ENCODE data around the gene ATRIP.

Gene ATRIP

DNA sequence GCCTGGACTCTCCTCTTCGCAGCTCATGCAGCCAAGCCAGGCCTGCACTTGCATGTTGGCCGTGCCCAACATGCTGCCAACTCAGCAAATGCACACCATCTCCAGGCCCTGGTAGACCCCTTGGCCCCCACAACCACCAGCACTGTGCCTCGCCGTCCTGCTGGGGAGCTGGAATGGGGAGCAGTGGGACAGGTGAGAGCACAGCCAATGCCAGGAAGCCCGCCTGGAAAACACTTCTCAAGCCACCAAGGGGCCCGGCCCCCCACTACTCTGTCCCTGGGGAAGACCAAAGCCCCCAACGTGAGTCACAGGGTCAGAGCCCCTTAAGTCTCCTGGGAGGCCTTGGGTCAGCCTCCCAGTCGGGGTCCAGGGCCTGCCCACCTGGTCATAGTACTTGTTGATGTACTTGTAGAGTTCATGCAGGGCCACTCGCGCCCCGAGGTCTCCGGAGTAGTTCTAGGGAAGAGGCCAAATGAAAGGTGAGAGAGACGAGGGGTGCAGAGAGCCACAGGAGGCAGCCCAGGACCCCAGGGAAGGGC is 41.1 kb upstream of the ATRIP start:
- Histone ChIP-seq H3K4me2 (ENCODE audit: low read length) (no peak overlapping the region), H3K27ac (ENCODE audit: low read depth, low read length) (no peak overlapping the region), H4K20me1 (ENCODE audit: control insufficient read depth, insufficient read depth, low read depth, low read length) (no peaks in the 10 kb centered on the region), H3F3A (ENCODE audit: control insufficient read depth, insufficient read depth) (no peaks in the 10 kb centered on the region), H3K36me3 (ENCODE audit: control insufficient read depth, low read length) (no peaks in the 10 kb centered on the region), H3K9me3 (ENCODE audit: control insufficient read depth, insufficient read depth, low read length) (no peaks in the 10 kb centered on the region), H3K27me3 (ENCODE audit: control insufficient read depth, low read length) (no peaks in the 10 kb centered on the region), H3K79me2 (ENCODE audit: control insufficient read depth, low read length) (no peaks in the 10 kb centered on the region), H3K4me1 (ENCODE audit: control insufficient read depth, low read length) (no peaks in the 10 kb centered on the region), H3K9me2 (replicated peaks; ENCODE audit: control insufficient read depth, low read length) (no peaks in the 10 kb centered on the region), H3K4me3 (ENCODE audit: low read length) (no peak overlapping the region)
- no peak for TF ChIP-seq EZH2phosphoT487 (IDR thresholded peaks at IDR 0.05; ENCODE audit: borderline replicate concordance, low read length)

DNA sequence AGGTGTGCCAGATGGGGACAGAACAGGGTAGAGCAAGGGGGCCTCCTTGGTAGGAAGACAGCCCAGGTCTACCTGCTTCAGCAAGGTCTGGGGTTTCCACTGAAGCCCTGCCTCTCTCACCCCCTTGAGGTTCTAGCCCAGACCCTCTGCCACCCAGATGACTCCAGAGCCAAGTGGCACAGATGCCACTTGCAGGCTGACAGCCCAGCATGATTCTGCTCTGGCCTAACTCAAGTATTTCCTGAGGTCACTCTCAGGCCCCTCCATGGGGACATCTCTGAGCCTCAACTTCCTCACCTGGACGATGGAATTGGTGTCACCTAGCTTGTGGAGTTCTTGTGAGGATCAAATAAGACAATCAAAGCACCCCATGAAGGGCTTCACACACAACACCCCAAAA is 40.6 kb upstream of the ATRIP start:
- no peaks in the 10 kb centered on the region for H3F3A ChIP-seq (ENCODE audit: control insufficient read depth, insufficient read depth)
- no peak overlapping the region for H3K4me3 ChIP-seq (ENCODE audit: low read length)
- no peak overlapping the region for H3K4me2 ChIP-seq (ENCODE audit: low read length)
- H3K9me2 ChIP-seq (replicated peaks; ENCODE audit: control insufficient read depth, low read length) = no peaks in the 10 kb centered on the region
- TF ChIP-seq, protein P1, sequence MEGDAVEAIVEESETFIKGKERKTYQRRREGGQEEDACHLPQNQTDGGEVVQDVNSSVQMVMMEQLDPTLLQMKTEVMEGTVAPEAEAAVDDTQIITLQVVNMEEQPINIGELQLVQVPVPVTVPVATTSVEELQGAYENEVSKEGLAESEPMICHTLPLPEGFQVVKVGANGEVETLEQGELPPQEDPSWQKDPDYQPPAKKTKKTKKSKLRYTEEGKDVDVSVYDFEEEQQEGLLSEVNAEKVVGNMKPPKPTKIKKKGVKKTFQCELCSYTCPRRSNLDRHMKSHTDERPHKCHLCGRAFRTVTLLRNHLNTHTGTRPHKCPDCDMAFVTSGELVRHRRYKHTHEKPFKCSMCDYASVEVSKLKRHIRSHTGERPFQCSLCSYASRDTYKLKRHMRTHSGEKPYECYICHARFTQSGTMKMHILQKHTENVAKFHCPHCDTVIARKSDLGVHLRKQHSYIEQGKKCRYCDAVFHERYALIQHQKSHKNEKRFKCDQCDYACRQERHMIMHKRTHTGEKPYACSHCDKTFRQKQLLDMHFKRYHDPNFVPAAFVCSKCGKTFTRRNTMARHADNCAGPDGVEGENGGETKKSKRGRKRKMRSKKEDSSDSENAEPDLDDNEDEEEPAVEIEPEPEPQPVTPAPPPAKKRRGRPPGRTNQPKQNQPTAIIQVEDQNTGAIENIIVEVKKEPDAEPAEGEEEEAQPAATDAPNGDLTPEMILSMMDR (IDR thresholded peaks at IDR 0.05; ENCODE audit: low read depth, low read length, poor library complexity, severe bottlenecking) = no peak
- TF ChIP-seq EZH2phosphoT487 (IDR thresholded peaks at IDR 0.05; ENCODE audit: borderline replicate concordance, low read length) = no peak
- no peaks in the 10 kb centered on the region for H3K36me3 ChIP-seq (ENCODE audit: control insufficient read depth, low read length)
- H3K79me2 ChIP-seq (ENCODE audit: control insufficient read depth, low read length) = no peaks in the 10 kb centered on the region
- no peaks in the 10 kb centered on the region for H3K4me1 ChIP-seq (ENCODE audit: control insufficient read depth, low read length)
- no peaks in the 10 kb centered on the region for H3K27me3 ChIP-seq (ENCODE audit: control insufficient read depth, low read length)
- H3K27ac ChIP-seq (ENCODE audit: low read depth, low read length) = no peak overlapping the region
- H4K20me1 ChIP-seq (ENCODE audit: control insufficient read depth, insufficient read depth, low read depth, low read length) = no peaks in the 10 kb centered on the region
- no peaks in the 10 kb centered on the region for H3K9me3 ChIP-seq (ENCODE audit: control insufficient read depth, insufficient read depth, low read length)

DNA sequence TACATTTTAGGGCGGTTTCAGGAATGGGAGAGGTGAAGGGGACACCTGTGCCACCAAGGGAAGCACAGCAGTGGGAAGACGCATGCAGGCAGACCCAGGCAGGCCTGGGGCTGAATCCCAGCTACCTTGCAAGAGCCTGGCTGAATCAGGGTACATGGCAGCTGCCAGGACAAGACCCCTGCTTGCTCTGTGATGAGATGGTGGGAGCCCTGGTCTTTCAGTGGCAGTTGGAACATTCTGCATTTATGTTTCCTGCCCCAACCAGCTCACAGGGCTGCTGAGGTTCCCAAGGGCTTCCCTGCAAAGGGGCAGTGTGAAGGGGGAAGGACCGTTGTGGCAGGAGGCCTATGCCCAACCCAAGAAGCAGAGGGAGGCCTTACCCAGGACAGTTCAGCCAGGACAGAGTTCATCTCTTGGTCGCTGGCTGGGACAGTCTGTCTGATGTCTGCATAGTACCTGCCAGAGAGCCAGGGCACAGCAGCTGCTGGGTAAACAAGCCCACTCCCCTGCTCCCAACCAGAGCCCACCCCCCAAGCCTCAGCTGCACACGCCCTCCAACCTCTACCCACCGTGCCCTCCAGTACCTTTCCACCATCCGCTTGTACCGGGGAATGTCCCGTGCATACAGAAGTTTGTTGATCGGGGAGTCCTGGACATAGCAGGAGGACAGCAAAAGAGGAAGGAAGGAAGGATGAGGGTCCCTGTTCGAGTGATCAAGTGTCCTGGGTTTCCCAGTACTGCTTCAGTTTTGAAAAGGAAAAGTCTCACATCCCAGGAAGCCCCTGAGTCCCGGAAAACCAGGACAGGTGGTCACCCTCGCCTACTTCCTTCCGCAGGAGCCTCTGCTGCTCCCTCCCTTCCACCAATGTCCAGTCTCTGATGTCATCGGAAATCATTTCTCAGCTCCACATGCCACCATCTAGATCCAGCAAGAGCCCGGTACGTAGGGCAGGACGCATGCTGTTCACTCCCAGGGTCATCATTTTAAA is 39.8 kb upstream of the ATRIP start:
- no peak overlapping the region for H3K27ac ChIP-seq (ENCODE audit: low read depth, low read length)
- no peaks in the 10 kb centered on the region for H3K27me3 ChIP-seq (ENCODE audit: control insufficient read depth, low read length)
- no peaks in the 10 kb centered on the region for H3K9me3 ChIP-seq (ENCODE audit: control insufficient read depth, insufficient read depth, low read length)
- H3K4me1 ChIP-seq (ENCODE audit: control insufficient read depth, low read length) = no peaks in the 10 kb centered on the region
- no peaks in the 10 kb centered on the region for H3F3A ChIP-seq (ENCODE audit: control insufficient read depth, insufficient read depth)
- no peaks in the 10 kb centered on the region for H3K79me2 ChIP-seq (ENCODE audit: control insufficient read depth, low read length)
- H3K9me2 ChIP-seq (replicated peaks; ENCODE audit: control insufficient read depth, low read length) = no peaks in the 10 kb centered on the region
- no peak for TF ChIP-seq EZH2phosphoT487 (IDR thresholded peaks at IDR 0.05; ENCODE audit: borderline replicate concordance, low read length)
- TF ChIP-seq, protein P1 (IDR thresholded peaks at IDR 0.05; ENCODE audit: low read depth, low read length, poor library complexity, severe bottlenecking) = no peak
- no peak overlapping the region for H3K4me3 ChIP-seq (ENCODE audit: low read length)
- no peaks in the 10 kb centered on the region for H4K20me1 ChIP-seq (ENCODE audit: control insufficient read depth, insufficient read depth, low read depth, low read length)
- no peak overlapping the region for H3K4me2 ChIP-seq (ENCODE audit: low read length)
- no peaks in the 10 kb centered on the region for H3K36me3 ChIP-seq (ENCODE audit: control insufficient read depth, low read length)
